ENCODE results near the gene TNPO3.

The TNPO3 gene

GRCh38 chr7:129094501-129094900, 39.6 kb upstream of the TNPO3 start:
- H3K4me3 ChIP-seq (ENCODE audit: low read depth, low read length): no peak overlapping the region
- in situ Hi-C loops (cut with HindIII; ENCODE audit: low sequenced_read_pairs): no loop called here
- no peak for TF ChIP-seq CTCF (IDR thresholded peaks at IDR 0.05; ENCODE audit: low read depth, low read length, missing control alignments)
- no peak for DNase-seq (ENCODE audit: low read depth)

DNA sequence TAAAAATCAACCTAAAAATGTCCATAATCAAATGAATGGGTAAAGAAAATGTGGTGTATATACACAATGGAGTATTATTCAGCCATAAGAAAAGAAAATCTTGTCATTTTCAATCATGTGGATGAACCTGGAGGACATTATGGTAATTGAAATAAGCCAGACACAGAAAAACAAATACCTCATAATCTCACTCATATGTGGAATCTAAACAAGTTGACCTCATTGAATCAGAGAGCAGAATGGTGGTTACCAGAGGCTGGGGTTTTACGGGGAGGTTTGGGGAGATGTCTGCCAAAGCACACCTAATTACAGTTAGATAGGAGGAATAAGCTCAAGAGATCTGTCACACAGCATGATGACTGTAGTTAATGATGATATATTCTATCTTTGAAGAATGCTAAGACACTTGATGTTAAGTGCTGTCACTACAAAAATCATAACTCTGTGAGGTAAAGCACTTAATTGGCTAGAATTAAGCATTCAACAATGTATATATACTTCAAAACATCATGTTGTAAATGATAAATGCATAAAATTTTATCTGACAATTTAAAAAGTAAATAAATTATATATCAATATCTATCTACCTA, 39.1 kb upstream of the TNPO3 start:
- TF ChIP-seq CTCF (IDR thresholded peaks at IDR 0.05; ENCODE audit: low read depth, low read length, missing control alignments): no peak
- no peak for DNase-seq (ENCODE audit: low read depth)
- in situ Hi-C loops (cut with HindIII; ENCODE audit: low sequenced_read_pairs): no loop called here
- no peak overlapping the region for H3K4me3 ChIP-seq (ENCODE audit: low read depth, low read length)

- TF ChIP-seq CTCF (IDR thresholded peaks at IDR 0.05; ENCODE audit: low read depth, low read length, missing control alignments): peak; percentile 100
- H3K4me3 ChIP-seq (ENCODE audit: low read depth, low read length): no peak overlapping the region
- DNase-seq (ENCODE audit: low read depth): peak; percentile 31
- in situ Hi-C loops (cut with HindIII; ENCODE audit: low sequenced_read_pairs): no loop called here
Measured at GRCh38 chr7:129091484-129092002, 36.6 kb upstream of the TNPO3 start.

DNA sequence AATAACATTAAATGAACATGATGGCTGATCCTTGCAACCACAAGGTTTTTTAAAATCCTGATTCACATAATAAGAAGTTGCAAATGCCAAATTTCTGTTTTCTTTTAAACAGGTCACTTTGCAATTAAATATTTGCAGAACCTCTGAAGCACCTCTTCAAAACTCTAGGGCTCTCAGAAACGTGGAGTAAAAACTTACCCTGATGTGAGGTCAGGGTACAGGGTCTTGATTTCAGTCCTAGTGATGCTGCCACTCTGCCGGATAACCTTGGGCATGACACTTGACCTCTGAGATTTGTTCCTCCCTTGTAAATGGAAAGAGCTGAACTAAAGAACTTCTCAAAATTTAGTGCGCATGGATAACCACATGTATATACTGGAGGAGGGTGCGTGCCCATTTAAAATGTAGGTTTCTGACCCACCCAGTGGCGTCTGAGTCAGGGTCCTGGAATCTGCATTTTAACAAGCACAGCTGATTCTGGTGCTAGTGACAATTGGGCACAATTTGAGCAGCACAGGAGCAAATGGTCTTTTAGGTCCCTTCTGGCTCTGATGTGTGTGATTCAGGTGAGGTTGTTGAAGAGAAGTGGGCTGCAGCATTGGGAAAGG, 35.5 kb upstream of the TNPO3 start:
- DNase-seq (ENCODE audit: low read depth): no peak
- in situ Hi-C loops (cut with HindIII; ENCODE audit: low sequenced_read_pairs): no loop called here
- no peak overlapping the region for H3K4me3 ChIP-seq (ENCODE audit: low read depth, low read length)
- no peak for TF ChIP-seq CTCF (IDR thresholded peaks at IDR 0.05; ENCODE audit: low read depth, low read length, missing control alignments)

- no peak for DNase-seq (ENCODE audit: low read depth)
Measured at GRCh38 chr7:129089521-129090212, 34.8 kb upstream of the TNPO3 start.

More at GRCh38 chr7:129089521-129090212, 34.8 kb upstream of the TNPO3 start:
- TF ChIP-seq CTCF (IDR thresholded peaks at IDR 0.05; ENCODE audit: low read depth, low read length, missing control alignments): no peak
- no peak overlapping the region for H3K4me3 ChIP-seq (ENCODE audit: low read depth, low read length)
- in situ Hi-C loops (cut with HindIII; ENCODE audit: low sequenced_read_pairs): no loop called here

All from astrocyte of the cerebellum (primary cell).